ENCODE measurements around the gene PLIN5.

PLIN5 gene

GRCh38 chr19:4487572-4487971, 47.5 kb downstream of the PLIN5 start:
- DNase-seq (ENCODE audit: low spot score) = no peak

GRCh38 chr19:4483385-4483784, 51.6 kb downstream of the PLIN5 start:
- no peak for DNase-seq (ENCODE audit: low spot score)

- DNase-seq (ENCODE audit: low spot score) = no peak
Observed at GRCh38 chr19:4482721-4483364, 52.2 kb downstream of the PLIN5 start.

- no peak for DNase-seq (ENCODE audit: low spot score)
Observed at GRCh38 chr19:4477034-4477801, 57.8 kb downstream of the PLIN5 start.

GRCh38 chr19:4474514-4475022, 60.5 kb downstream of the PLIN5 start:
- peak; percentile 87 for DNase-seq (ENCODE audit: low spot score)

- DNase-seq (ENCODE audit: low spot score) = peak; percentile 43
Observed at GRCh38 chr19:4473763-4474513, 61.1 kb downstream of the PLIN5 start.

GRCh38 chr19:4473011-4473762, 61.8 kb downstream of the PLIN5 start:
- DNase-seq (ENCODE audit: low spot score) = no peak
